ENCODE measurements around the gene LRRN2. TPM values are rescaled to one million over a fixed set of nuclear protein-coding genes. Genes with fewer than 3 reads are reported as not detected.
"Not testable (repeated sequence)": the region's sequence is repeated elsewhere in the genome, so short reads cannot be mapped to it uniquely, and the experiment has no call there.

Gene LRRN2
- total and polyA plus RNA-seq, 9 donors = 0.23 to 9.7 (median 3.7) TPM

DNA sequence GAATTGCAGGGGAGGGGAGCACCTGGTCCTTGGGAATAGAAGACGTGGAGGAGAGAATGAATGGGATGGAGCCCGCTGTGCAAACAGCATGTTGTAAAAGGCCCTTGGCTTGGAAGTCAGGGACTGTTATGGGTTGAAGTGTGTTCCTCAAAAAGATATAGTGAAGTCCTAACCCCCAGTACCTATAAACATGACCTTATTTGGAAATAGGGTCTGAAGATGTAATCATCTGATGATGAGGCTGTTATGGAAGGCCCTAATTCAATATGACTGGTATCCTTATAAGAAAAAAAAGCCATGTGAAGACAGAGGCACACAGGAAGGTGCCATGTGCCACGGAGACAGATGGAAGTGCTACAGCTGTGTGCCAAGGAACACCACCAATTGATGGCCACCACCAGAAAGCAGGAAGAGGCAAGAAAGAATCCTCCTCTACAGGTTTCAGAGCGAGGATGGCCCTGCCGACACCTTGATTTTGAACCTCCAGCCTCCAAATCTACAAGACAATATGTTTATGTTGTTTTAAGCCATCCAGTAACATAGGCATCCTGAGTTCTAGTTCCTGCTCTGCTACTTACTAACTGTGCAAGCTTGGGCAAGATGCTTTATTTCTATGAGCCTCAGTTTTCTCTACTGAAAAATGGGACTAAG lies 51.2 kb downstream of the LRRN2 start:
- Histone ChIP-seq H3K36me3 (no peaks in the 10 kb centered on the region), H3K27me3 (no peaks in the 10 kb centered on the region), H3K9me3 (no peaks in the 10 kb centered on the region), H3K4me1 (ENCODE audit: insufficient read depth) (no peaks in the 10 kb centered on the region), H3K27ac (no peak overlapping the region), H3K4me3 (no peak overlapping the region)
- intact Hi-C loops (cut with DNase I) = no loop called here
- no peak for TF ChIP-seq EP300 (IDR thresholded peaks at IDR 0.05)
- no peak for TF ChIP-seq POLR2A (IDR thresholded peaks at IDR 0.05)
- no peak for TF ChIP-seq CTCF (IDR thresholded peaks at IDR 0.05)
- WGBS, 3 donors = 93 to 95% (median 95%) methylated on average over 5 of the region's 5 CpGs
- DNase-seq = no peak

GRCh38 chr1:204633665-204634064 lies 51.9 kb downstream of the LRRN2 start:
- intact Hi-C loops (cut with DNase I) = no loop called here
- 56 to 73% (median 64%) methylated on average over 8 of the region's 8 CpGs for WGBS, 3 donors
- Histone ChIP-seq H3K9me3 (no peaks in the 10 kb centered on the region), H3K27ac (no peak overlapping the region), H3K4me1 (ENCODE audit: insufficient read depth) (no peaks in the 10 kb centered on the region), H3K27me3 (no peaks in the 10 kb centered on the region), H3K4me3 (no peak overlapping the region), H3K36me3 (no peaks in the 10 kb centered on the region)
- peak in 1 of 5 donors; percentile 38 for DNase-seq
- TF ChIP-seq CTCF (IDR thresholded peaks at IDR 0.05) = no peak
- TF ChIP-seq EP300 (IDR thresholded peaks at IDR 0.05) = no peak

GRCh38 chr1:204630132-204630905 lies 55.2 kb downstream of the LRRN2 start:
- intact Hi-C loops (cut with DNase I) = no loop called here
- TF ChIP-seq CTCF (IDR thresholded peaks at IDR 0.05) (no peak), EP300 (IDR thresholded peaks at IDR 0.05) (no peak), POLR2A (IDR thresholded peaks at IDR 0.05) (no peak)

DNA sequence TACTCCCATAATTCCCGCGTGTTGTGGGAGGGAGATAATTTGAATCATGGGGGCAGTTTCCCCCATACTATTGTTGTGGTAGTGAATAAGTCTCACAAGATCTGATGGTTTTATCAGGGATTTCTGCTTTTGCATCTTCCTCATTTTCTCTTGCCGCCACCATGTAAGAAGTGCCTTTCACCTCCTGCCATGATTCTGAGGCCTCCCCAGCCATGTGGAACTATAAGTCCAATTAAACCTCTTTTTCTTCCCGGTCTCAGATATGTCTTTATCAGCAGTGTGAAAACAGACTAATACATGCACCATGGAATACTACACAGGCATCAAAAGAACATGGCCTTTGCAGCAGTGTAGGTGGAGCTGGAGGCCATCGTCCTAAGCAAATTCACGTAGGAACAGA lies 56.1 kb downstream of the LRRN2 start:
- H3K27ac ChIP-seq; DNase-seq; H3K27me3 ChIP-seq; H3K9me3 ChIP-seq; H3K4me3 ChIP-seq; intact Hi-C loops (cut with DNase I); H3K4me1 ChIP-seq (ENCODE audit: insufficient read depth); H3K36me3 ChIP-seq: not testable (repeated sequence)
- 96 to 98% (median 98%) methylated on average over 6 of the region's 6 CpGs for WGBS, 3 donors

More at GRCh38 chr1:204630132-204630905, 55.2 kb downstream of the LRRN2 start:
- Histone ChIP-seq H3K36me3 (no peaks in the 10 kb centered on the region), H3K27me3 (no peaks in the 10 kb centered on the region), H3K9me3 (no peaks in the 10 kb centered on the region), H3K27ac (no peak overlapping the region), H3K4me1 (ENCODE audit: insufficient read depth) (no peaks in the 10 kb centered on the region), H3K4me3 (no peak overlapping the region)
- DNase-seq = no peak
- WGBS, 3 donors = 49 to 63% (median 53%) methylated on average over 19 of the region's 19 CpGs

- Histone ChIP-seq H3K4me1 (ENCODE audit: insufficient read depth) (peaks cover 9% of the 10 kb centered on the region), H3K27me3 (no peaks in the 10 kb centered on the region), H3K4me3 (no peak overlapping the region), H3K36me3 (no peaks in the 10 kb centered on the region), H3K27ac (no peak overlapping the region), H3K9me3 (no peaks in the 10 kb centered on the region)
- DNase-seq = no peak
- 92 to 97% (median 96%) methylated on average over 3 of the region's 3 CpGs for WGBS, 3 donors
- TF ChIP-seq CTCF (IDR thresholded peaks at IDR 0.05) (no peak), EP300 (IDR thresholded peaks at IDR 0.05) (no peak), POLR2A (IDR thresholded peaks at IDR 0.05) (no peak)
- intact Hi-C loops (cut with DNase I) = no loop called here
Observed at GRCh38 chr1:204628868-204629267, 56.7 kb downstream of the LRRN2 start.
